GM19023 (cell line): ENCODE results near the gene HMGCLL1.

Experiments used
- ATAC-seq: cut with Tn5 transposase; IDR thresholded peaks from one replicate; pipeline ENCODE4 v1.9.1; 2021; ENCODE audit warnings: mild to moderate bottlenecking, moderate library complexity; ENCODE audit not compliant: unreplicated experiment

Gene HMGCLL1

DNA sequence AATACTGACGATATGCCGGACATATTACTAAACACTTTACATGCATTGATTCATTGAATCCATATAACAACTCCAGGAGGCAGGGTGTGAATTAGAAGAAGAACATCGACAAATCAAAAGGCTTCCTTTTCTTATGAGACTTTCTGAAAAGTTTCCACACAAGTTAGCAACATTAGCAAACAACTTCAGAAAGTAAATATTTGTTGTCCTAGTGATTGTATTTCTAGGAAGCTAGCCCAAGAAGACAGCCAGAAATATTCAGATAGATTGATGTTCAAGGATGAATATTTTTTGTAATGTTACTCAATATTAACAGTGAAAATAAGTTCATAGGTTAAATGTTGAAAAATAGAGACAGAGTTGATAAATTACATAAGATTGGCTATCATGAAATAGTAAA is 131.1 kb downstream of the HMGCLL1 start:
- no peak for ATAC-seq

GRCh38 chr6:55445648-55446204 is 133.3 kb downstream of the HMGCLL1 start:
- no peak for ATAC-seq

DNA sequence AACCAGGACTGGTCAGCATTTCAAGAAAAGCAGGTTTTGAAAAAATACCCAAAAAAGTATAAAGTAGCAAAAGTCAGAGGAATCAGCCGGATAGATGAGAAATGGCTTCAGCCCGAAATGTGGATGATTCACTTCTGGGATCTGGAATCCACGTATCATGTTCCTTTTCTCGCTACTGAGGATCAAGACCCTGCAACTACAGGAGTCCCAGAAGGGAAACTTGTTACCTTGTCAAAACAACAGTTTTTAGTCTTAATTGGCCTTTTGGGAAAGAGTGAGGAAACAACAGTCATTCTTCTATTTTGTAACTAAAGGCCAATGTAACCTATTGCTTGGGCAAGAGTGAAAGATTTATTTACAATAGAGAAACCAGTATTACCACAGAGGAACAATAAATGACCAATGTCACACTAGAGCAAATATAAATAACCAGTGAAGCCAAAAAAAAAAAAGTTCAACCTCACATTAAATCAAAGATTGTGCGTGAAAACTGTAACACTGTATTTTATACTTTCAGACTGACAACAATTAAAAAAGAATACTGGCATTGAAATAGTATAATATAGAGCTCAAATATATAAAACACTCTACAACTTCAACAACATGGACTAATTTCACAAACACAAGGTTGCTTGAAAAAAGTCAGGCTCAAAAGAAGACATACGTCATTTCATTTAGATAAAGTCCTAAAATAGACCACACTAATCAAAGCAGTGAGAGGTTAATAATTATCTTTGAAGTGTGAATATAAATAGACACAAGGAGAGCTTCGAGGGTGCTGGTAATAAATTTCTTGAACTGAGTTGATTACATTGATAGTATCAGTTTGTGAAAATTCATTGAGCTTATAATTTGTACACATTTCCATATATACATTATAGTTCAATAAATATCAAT is 135.5 kb downstream of the HMGCLL1 start:
- no peak for ATAC-seq

- ATAC-seq = no peak
Observed at GRCh38 chr6:55438203-55438602, 140.8 kb downstream of the HMGCLL1 start.

DNA sequence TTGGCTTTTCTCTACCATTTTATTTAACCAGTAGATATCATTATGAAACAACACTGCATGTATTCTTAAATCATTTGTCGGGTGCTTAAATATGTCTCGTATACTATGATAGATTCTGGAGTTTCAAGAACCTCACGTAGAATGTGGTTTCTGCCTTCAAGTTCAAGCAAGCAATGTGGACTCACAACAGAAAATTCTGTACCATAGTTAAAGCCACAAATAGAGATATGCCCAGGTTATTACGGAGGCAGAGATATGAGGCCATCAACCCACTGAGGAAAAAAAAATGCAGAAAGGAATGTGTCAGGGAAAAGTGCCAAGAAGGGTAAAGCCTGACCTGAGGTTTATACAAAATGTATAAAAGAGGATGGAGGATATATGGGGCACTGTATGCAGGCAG is 141.9 kb downstream of the HMGCLL1 start:
- ATAC-seq = no peak

- ATAC-seq = no peak
Observed at GRCh38 chr6:55433446-55434130, 145.4 kb downstream of the HMGCLL1 start.

DNA sequence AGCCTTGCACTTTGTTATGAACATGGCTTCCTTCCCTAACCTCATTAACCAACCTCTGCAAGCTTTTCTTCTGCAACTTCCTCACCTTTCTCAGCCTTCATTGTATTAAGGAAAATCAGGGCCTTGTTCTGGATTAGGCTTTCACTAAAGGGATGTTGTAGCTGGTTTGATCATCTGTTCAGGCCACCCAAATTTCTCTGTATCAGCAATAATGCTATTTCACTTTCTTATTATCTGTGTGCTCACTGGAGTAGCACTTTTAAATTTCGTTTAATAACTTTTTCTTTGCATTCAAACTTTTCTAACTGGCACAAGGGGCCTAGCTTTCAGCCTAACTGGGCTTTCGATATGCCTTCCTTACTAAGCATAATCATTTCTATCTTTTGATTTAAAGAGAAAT is 155.1 kb downstream of the HMGCLL1 start:
- ATAC-seq = no peak

DNA sequence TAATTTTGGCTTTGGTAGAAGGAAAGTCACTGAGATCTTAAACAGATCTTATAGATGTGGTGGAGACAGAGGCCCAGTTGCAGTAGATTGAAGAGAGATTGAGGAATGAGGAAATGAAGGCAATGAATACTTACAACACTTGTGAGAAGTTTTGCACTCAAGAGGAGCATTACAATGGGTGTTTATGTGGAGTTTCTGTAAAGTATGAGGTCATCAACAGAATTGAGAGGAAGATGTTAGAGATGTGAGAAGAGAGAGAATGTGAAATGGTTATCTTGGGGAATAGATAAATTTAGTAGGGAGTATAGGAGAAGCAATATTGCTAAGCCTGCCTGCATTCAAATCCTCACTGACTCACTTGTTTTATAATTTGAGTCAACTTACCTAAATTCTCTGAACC is 168.3 kb downstream of the HMGCLL1 start:
- ATAC-seq = no peak

GRCh38 chr6:55405474-55406235 is 173.3 kb downstream of the HMGCLL1 start:
- no peak for ATAC-seq

DNA sequence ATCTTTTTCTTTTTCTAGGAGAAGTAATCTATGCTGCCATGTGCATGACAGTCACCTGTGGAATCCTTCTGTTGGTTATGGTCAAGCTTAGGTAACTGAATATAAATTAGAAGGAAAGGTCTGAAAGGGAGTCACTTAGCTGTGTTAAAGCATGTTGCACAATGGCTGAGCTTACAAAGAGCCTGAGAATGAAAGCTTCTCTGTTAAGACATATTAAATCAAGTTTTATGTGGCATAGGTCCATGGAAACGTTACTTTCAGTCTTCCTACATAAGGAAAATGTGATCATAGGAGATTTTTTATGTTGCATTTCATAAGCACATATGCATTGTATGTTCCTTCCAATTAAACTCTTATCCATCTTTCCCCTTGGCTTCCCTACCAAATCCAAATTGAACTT is 179.6 kb downstream of the HMGCLL1 start:
- no peak for ATAC-seq

DNA sequence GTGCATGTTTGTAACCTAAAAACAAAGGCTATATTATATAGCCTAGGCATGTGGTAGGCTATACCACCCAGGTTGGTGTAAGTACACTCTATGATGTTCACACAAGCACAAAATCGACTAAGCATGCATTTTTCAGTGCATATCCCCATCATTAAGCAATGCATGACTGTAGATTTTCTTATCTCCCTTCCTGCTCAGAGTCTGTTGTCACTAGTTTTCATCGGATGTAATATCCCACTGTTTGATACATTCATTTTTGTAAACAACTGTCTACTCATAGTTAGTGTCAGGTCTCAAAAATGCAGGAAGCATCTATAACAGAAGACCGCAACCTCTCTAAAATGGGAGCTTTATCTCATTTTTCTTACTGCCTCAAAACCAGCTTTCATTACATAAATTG is 181.0 kb downstream of the HMGCLL1 start:
- no peak for ATAC-seq

DNA sequence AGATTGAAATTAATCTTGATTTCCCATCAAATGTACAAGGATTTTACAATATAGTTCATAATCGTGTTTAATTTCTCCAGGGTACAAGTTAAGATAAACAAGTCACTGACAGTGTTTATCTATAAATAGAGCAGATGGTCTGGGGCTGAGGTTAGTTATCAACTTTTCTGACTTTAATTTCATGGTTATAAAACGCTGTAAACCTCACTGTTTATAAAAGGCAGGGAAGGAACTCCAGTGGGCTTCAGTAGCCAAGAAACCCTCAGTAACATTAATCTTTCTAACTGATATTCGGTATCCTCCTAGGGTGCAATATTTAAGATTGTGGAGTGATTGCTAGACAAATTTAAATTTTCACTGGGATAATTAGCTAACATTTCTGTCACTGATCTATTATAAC is 183.1 kb downstream of the HMGCLL1 start:
- no peak for ATAC-seq

GRCh38 chr6:55388211-55388610 is 190.8 kb downstream of the HMGCLL1 start:
- ATAC-seq = no peak
